CD8-positive, alpha-beta memory T cell (primary cell): ENCODE measurements around the gene SLC13A2. TPM values are rescaled to one million over a fixed set of nuclear protein-coding genes. Genes with fewer than 3 reads are reported as not detected.

Source experiments
- CTCF ChIA-PET: fragments of 350-600 bp; sonication (Branson Sonifier 250); formaldehyde crosslinking; loops from one replicate; lab custom pipeline; 2021; ENCODE audit warnings: antibody characterized with exemption; lab: Charles Lee
- POLR2A ChIA-PET: fragments of 350-600 bp; sonication (Branson Sonifier 250); formaldehyde crosslinking; loops from one replicate; lab custom pipeline; 2021; ENCODE audit warnings: antibody characterized with exemption; lab: Charles Lee
- DNase-seq, 5 donors: peaks; one replicate each; pipeline versions ENCODE4 v3.0.0 to v3.0.0-alpha.2; 2020 to 2022; ENCODE audit warnings: mixed read lengths in 1 of 5
- H3K27ac ChIP-seq: one replicate; pipeline ENCODE4 v1.7.0; 2013; ENCODE audit warnings: low read depth, mild to moderate bottlenecking, low read length, moderate library complexity
- H3K27me3 ChIP-seq: 2 replicates; pipeline ENCODE4 v1.7.0; 2013; ENCODE audit warnings: low read length, mild to moderate bottlenecking; ENCODE audit not compliant: insufficient read depth, poor library complexity, severe bottlenecking
- H3K36me3 ChIP-seq: 2 replicates; pipeline ENCODE4 v1.7.0; 2013; ENCODE audit warnings: mild to moderate bottlenecking, low read length, moderate library complexity; ENCODE audit not compliant: insufficient read depth
- H3K4me1 ChIP-seq: 2 replicates; pipeline ENCODE4 v1.7.0; 2013; ENCODE audit warnings: mild to moderate bottlenecking, low read length, moderate library complexity; ENCODE audit not compliant: insufficient read depth
- H3K4me3 ChIP-seq: 2 replicates; pipeline ENCODE4 v1.7.0; 2013; ENCODE audit warnings: mild to moderate bottlenecking, low read length
- H3K9me3 ChIP-seq: 2 replicates; pipeline ENCODE4 v1.7.0; 2013; ENCODE audit warnings: mild to moderate bottlenecking, low read length
- H3K27ac Mint-ChIP-seq, 8 donors: one replicate each; pipeline ENCODE4 v1.8.0; 2020 to 2021; ENCODE audit warnings: mixed read lengths in 8 of 8, mild to moderate bottlenecking in 6 of 8, inconsistent platforms in 3 of 8, moderate library complexity in 3 of 8
- H3K27me3 Mint-ChIP-seq, 2 donors: one replicate each; pipeline ENCODE4 v1.8.0; 2020 to 2021; ENCODE audit warnings: mixed read lengths in 2 of 2, mild to moderate bottlenecking in 1 of 2, moderate library complexity in 1 of 2
- H3K36me3 Mint-ChIP-seq, 3 donors: one replicate each; pipeline ENCODE4 v1.8.0; 2020 to 2021; ENCODE audit warnings: mixed read lengths in 3 of 3, inconsistent platforms in 1 of 3, mild to moderate bottlenecking in 1 of 3
- H3K4me1 Mint-ChIP-seq, 3 donors: one replicate each; pipeline ENCODE4 v1.8.0; 2020 to 2021; ENCODE audit warnings: mixed read lengths in 3 of 3, inconsistent platforms in 1 of 3, mild to moderate bottlenecking in 1 of 3
- H3K4me3 Mint-ChIP-seq, 7 donors: one replicate each; pipeline ENCODE4 v1.8.0; 2020 to 2021; ENCODE audit warnings: mixed read lengths in 7 of 7, mild to moderate bottlenecking in 6 of 7, moderate library complexity in 4 of 7, inconsistent platforms in 2 of 7
- H3K9me3 Mint-ChIP-seq, 5 donors: one replicate each; pipeline ENCODE4 v1.8.0; 2020 to 2022; ENCODE audit warnings: mixed read lengths in 5 of 5, mild to moderate bottlenecking in 3 of 5, moderate library complexity in 2 of 5, inconsistent platforms in 1 of 5
- polyA plus RNA-seq: library from polyadenylated mRNA; unstranded; fragments of 300-500 nt; fragmentation: Illumina TruSeq; gene quantifications from one replicate; pipeline ENCODE4 v1.2.3, GENCODE V29; 2021
- total RNA-seq, 2 experiments: library from RNA; stranded (reverse); gene quantifications; one replicate each; pipeline ENCODE4 v1.2.3, GENCODE V29; 2021

The SLC13A2 gene
- total and polyA plus RNA-seq, 3 experiments from 2014 or later, result not detected

DNA sequence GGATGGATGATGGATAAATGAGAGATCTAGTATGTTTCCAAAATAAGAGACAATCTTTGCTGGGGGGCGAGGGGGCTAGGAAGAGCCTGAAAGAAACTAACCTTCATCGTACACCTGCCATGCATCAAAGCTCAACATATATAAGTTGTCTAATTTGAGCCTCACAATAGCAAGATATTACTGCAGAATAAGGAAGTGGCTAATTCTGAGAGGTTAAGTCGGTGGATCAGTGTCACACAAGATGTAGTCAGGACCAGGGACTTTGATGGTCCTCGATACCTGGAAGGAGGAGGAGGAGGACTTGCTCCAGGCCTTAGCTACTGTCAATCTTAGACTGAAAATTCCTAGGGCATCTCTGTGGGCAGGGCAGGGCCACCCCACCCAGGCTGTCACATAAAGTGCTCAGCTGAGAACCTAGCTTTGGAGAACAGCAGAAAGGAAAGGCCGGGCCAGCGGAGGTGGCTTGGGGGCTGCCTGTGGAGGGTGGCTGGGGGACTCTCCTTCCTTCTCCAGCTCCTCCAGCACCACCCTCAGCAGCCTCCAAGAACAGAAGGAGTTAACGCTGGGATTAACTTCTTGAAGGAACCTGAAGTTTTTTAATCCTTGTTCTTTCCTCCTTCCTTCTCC is 460 bp upstream of the SLC13A2 start:
- Histone ChIP-seq H3K9me3 (no peaks in the 10 kb centered on the region), H3K36me3 (no peaks in the 10 kb centered on the region), H3K4me3 (no peak overlapping the region), H3K27me3 (no peaks in the 10 kb centered on the region), H3K27ac (no peak overlapping the region), H3K4me1 (peaks cover 10% of the 10 kb centered on the region)
- DNase-seq, result no peak
- H3K9me3 Mint-ChIP-seq, result no peaks in the 10 kb centered on the region
- ChIA-PET CTCF (no interaction called here), POLR2A (no interaction called here)
- H3K27me3 Mint-ChIP-seq, result peaks cover 0 to 11% of the 10 kb centered on the region in 2 donors
- H3K36me3 Mint-ChIP-seq, result no peaks in the 10 kb centered on the region
- no peak overlapping the region for H3K4me3 Mint-ChIP-seq
- peaks cover 3 to 15% (median 7%) of the 10 kb centered on the region in 3 donors for H3K4me1 Mint-ChIP-seq
- H3K27ac Mint-ChIP-seq, result peak overlapping the region in 1 of 8 donors; percentile 20

DNA sequence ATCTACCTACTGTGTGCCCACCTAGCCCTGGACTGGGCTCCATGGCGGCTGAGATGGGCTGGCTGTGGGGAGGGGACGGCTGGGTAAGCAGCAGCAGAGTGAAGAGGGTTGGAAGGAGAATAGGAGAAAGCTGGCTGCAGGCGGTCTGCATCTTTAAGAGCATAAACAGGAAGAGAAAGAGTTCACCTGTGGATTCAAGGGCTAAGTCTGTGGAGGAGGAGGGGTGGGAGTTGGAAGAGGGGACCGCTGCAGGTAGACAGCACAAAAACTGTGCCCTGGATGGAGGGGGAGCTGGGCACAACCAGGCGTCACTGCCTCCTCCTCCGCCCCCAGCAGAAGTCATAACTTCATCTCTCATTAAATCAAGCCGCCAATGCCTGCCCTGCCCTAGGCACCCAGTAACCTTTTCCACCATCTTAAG is 677 bp downstream of the SLC13A2 start:
- Mint-ChIP-seq H3K4me1 (peaks cover 3 to 9% (median 7%) of the 10 kb centered on the region in 3 donors), H3K4me3 (no peak overlapping the region), H3K36me3 (no peaks in the 10 kb centered on the region), H3K27ac (peak overlapping the region in 1 of 8 donors; percentile 43), H3K27me3 (peaks cover 0 to 11% of the 10 kb centered on the region in 2 donors), H3K9me3 (no peaks in the 10 kb centered on the region)
- H3K4me3 ChIP-seq, result no peak overlapping the region
- DNase-seq, result no peak
- ChIA-PET POLR2A (no interaction called here), CTCF (no interaction called here)
- H3K36me3 ChIP-seq, result no peaks in the 10 kb centered on the region
- H3K27me3 ChIP-seq, result no peaks in the 10 kb centered on the region
- peaks cover 10% of the 10 kb centered on the region for H3K4me1 ChIP-seq
- no peak overlapping the region for H3K27ac ChIP-seq
- no peaks in the 10 kb centered on the region for H3K9me3 ChIP-seq

DNA sequence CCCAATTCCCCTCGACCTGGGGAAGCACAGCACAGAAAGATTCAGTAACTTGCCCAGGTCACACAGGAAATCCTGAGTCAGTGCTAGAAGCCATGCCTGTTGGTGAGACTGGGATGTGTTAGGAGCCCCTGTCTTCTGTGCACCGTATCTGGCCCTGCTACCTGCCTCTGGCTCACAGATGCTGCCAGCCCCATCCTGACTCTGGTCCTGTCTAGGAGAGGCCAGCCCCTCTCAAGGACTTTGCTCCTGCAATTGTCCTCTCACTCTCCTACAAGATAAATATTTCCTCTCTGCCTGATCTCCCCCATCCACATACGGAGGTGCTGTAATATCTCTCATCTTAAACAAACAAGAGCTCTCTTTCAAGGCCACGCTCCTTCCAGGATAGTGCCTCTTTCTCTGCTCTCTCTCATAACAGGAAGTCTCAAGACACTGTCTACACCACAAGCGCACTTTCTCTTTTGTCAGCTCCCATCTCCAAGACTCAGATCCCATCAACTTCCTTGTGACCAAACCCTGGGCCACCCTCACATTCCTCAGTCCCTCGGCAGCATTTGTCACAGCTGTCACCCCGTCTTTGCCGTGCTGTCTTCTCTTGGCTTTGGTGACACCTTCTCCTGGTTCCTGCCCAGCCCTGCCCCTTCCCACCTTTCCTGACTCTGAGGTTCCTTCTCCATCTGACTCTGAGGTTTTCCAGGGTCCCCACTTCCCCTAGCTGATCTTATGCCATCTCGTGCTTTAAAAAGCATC is 1.9 kb downstream of the SLC13A2 start:
- no peak for DNase-seq

DNA sequence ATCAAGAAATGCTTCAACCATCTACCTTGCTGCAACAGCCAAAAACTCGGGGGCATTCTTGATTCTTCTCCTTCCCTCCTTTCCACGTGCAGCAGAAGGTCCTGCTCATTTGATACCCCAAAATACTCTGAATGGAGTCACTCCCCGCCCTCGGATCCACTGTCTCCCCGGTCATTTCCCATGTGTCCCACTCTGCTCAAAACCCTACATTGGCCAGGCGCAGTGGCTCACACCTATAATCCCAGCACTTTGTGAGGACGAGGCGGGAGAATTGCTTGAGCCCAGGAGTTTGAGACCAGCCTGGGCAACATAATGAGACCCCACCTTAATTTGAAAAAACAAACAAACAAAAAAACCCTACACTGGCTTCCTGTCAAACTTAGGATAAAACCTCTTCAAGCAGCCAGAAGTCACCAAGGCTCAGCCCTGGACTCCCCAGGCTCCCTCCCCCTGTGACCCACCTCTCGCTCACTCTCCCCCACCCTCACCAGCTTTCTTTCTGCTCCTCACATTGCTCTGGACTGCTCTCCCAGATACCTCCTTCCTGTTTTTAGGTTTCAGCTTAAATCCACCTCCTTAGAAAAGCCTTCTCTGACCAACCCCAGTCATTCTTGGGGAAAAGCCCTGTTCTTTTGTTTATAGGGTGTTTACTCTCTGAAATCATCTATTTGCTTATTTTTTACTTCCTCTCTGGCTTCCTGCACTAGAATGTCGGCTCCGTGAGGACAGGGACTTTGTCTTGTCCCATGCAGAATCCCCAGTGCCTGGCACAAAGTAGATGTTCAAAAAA is 2.8 kb downstream of the SLC13A2 start:
- Histone ChIP-seq H3K4me1 (peaks cover 10% of the 10 kb centered on the region), H3K36me3 (no peaks in the 10 kb centered on the region), H3K27me3 (no peaks in the 10 kb centered on the region), H3K9me3 (no peaks in the 10 kb centered on the region), H3K4me3 (no peak overlapping the region), H3K27ac (no peak overlapping the region)
- ChIA-PET CTCF (no interaction called here), POLR2A (no interaction called here)
- no peak overlapping the region for H3K27ac Mint-ChIP-seq
- no peaks in the 10 kb centered on the region for H3K9me3 Mint-ChIP-seq
- no peak for DNase-seq
- H3K36me3 Mint-ChIP-seq, result no peaks in the 10 kb centered on the region
- H3K4me1 Mint-ChIP-seq, result peaks cover 3 to 9% (median 7%) of the 10 kb centered on the region in 3 donors
- no peak overlapping the region for H3K4me3 Mint-ChIP-seq
- peaks cover 0 to 8% of the 10 kb centered on the region in 2 donors for H3K27me3 Mint-ChIP-seq

More for the DNA sequence above, 1.9 kb downstream of the SLC13A2 start:
- ChIA-PET POLR2A (no interaction called here), CTCF (no interaction called here)
- Histone ChIP-seq H3K4me1 (peaks cover 10% of the 10 kb centered on the region), H3K27ac (no peak overlapping the region), H3K4me3 (no peak overlapping the region), H3K9me3 (no peaks in the 10 kb centered on the region), H3K36me3 (no peaks in the 10 kb centered on the region), H3K27me3 (no peaks in the 10 kb centered on the region)
- Mint-ChIP-seq H3K36me3 (no peaks in the 10 kb centered on the region), H3K9me3 (no peaks in the 10 kb centered on the region), H3K27ac (peak overlapping the region in 2 of 8 donors; percentile 44 to 68), H3K27me3 (peaks cover 0 to 8% of the 10 kb centered on the region in 2 donors), H3K4me1 (peaks cover 3 to 9% (median 7%) of the 10 kb centered on the region in 3 donors), H3K4me3 (peak overlapping the region in 1 of 7 donors; percentile 32)

DNA sequence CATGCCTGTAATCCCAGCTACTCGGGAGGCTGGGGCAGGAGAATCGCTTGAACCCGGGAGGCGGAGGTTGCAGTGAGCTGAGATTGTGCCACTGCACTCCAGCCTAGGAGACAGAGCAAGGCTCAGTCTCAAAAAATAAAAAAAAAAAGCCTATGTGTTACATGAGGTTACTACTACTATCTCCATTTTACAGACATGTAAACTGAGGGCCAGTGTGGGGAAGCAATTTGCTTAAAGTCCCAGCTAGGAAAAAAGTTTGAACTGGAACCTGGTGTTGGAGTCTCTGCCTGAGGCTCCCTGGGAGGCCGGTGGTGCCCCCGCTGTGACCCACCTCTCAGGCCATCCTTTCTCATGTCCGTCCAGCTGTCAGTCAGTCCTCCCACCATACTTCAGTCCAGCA is 4.5 kb downstream of the SLC13A2 start:
- peaks cover 10% of the 10 kb centered on the region for H3K4me1 ChIP-seq
- POLR2A ChIA-PET, result no interaction called here
- CTCF ChIA-PET, result no interaction called here
- no peaks in the 10 kb centered on the region for H3K27me3 ChIP-seq
- H3K9me3 ChIP-seq, result no peaks in the 10 kb centered on the region
- no peaks in the 10 kb centered on the region for H3K9me3 Mint-ChIP-seq
- no peaks in the 10 kb centered on the region for H3K36me3 Mint-ChIP-seq
- H3K27ac ChIP-seq, result no peak overlapping the region
- H3K4me1 Mint-ChIP-seq, result peaks cover 3 to 9% (median 7%) of the 10 kb centered on the region in 3 donors
- no peak for DNase-seq
- H3K4me3 ChIP-seq, result no peak overlapping the region
- no peak overlapping the region for H3K27ac Mint-ChIP-seq
- H3K4me3 Mint-ChIP-seq, result no peak overlapping the region
- H3K27me3 Mint-ChIP-seq, result peaks cover 0 to 3% of the 10 kb centered on the region in 2 donors
- no peaks in the 10 kb centered on the region for H3K36me3 ChIP-seq

DNA sequence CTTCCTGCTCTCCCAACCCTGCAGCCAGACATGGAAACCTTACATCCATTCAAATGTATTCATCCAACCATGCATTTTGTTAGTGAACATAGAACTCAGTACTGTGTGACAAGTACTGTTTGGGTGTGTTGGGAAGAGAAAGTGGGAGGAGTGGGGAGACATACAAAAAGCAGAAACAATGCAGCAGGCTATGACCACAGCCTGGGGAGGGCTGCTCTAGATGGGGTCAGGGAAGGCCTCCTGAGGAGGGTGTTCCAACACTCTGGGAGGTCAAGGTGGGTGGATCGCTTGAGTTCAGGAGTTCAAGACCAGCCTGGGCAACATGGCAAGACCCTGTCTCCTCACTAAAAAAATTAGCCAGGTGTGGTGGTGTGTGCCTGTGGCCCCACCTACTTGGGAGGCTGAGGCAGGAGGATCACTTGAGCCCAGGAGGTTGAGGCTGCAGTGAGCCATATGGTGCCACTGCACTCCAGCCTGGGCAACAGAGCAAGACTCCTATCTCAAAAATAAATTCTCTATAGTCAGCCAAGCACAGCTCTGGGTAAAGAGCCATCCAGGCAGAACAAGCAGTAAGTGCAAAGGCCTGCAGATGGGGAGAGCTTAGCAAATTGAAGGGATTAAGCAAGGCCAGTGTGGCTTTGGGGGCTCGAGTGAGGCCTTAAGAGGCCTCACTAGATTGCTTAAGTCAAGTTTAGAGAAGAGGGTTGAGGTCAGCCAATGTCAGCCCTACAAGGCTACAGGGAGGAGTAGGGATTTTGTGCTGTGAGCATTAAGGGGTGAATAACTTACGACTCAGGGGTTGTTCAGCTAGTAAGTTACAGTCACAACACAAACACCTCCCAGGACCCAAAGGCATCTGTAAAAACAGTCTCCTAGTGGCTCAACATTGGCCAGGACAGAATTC is 5.5 kb downstream of the SLC13A2 start:
- Mint-ChIP-seq H3K27me3 (peaks cover 0 to 4% of the 10 kb centered on the region in 2 donors), H3K4me1 (peaks cover 3 to 9% (median 7%) of the 10 kb centered on the region in 3 donors), H3K9me3 (no peaks in the 10 kb centered on the region), H3K36me3 (no peaks in the 10 kb centered on the region), H3K4me3 (no peak overlapping the region), H3K27ac (peak overlapping the region in 1 of 8 donors; percentile 60)
- Histone ChIP-seq H3K36me3 (no peaks in the 10 kb centered on the region), H3K27ac (no peak overlapping the region), H3K4me1 (peaks cover 10% of the 10 kb centered on the region), H3K9me3 (no peaks in the 10 kb centered on the region), H3K27me3 (no peaks in the 10 kb centered on the region), H3K4me3 (no peak overlapping the region)
- CTCF ChIA-PET, result no interaction called here
- POLR2A ChIA-PET, result interaction anchor here (0.6 kb wide), 1 partner anchor 600 kb away, joined by 4 read pairs; no protein-coding TSS in a partner anchor
- DNase-seq, result no peak

DNA sequence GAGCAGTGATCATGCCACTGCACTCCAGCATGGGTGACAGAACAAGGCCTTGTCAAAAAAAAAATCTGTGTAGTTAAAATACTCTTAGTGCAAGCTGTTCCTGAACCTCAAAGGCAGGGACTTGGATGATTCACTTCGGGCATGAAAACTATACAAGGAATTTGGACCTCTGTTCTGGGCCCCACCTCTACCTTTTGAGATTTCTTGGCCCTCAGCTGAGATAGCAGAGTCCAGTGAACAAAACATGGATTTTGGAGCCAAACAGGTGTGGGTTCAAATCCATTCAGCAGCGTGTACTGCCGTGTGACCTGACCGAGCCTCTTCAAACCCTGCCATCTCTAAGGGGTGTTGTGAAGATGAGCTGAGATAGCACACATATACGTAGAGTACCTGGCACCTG is 6.8 kb downstream of the SLC13A2 start:
- H3K4me1 ChIP-seq, result peaks cover 6% of the 10 kb centered on the region
- no peaks in the 10 kb centered on the region for H3K27me3 ChIP-seq
- Mint-ChIP-seq H3K27me3 (peaks cover 0 to 2% of the 10 kb centered on the region in 2 donors), H3K27ac (no peak overlapping the region), H3K4me1 (peaks cover 3 to 7% (median 6%) of the 10 kb centered on the region in 3 donors), H3K9me3 (no peaks in the 10 kb centered on the region), H3K36me3 (no peaks in the 10 kb centered on the region), H3K4me3 (no peak overlapping the region)
- H3K27ac ChIP-seq, result no peak overlapping the region
- CTCF ChIA-PET, result no interaction called here
- no peak overlapping the region for H3K4me3 ChIP-seq
- POLR2A ChIA-PET, result no interaction called here
- H3K36me3 ChIP-seq, result no peaks in the 10 kb centered on the region
- H3K9me3 ChIP-seq, result no peaks in the 10 kb centered on the region
- DNase-seq, result no peak
